HepG2 (cell line): ENCODE measurements around the gene FAM90A1.
"Not testable (repeated sequence)": the region's sequence is repeated elsewhere in the genome, so short reads cannot be mapped to it uniquely, and the experiment has no call there.

Experiments
- GABPA ChIP-seq, 2 experiments: IDR thresholded peaks; 2 replicates each; pipeline ENCODE4 v1.6.1; 2011 to 2016; ENCODE audit warnings: low read depth in 2 of 2, low read length in 1 of 2, missing biosample characterization in 1 of 2, missing genetic modification characterization in 1 of 2
- STAG1 ChIP-seq: sonication (generic); formaldehyde crosslinking; IDR thresholded peaks from 2 replicates; pipeline ENCODE4 v1.4.0; 2020; ENCODE audit warnings: missing genetic modification reagents
- ZNF24 ChIP-seq: fragments of 450-650 bp; IDR thresholded peaks from 2 replicates; pipeline ENCODE4 v1.6.1; 2017; ENCODE audit warnings: antibody characterized with exemption, mild to moderate bottlenecking
- ZNF598 ChIP-seq: sonication (generic); formaldehyde crosslinking; IDR thresholded peaks from 2 replicates; pipeline ENCODE4 v1.5.1; 2020; ENCODE audit warnings: mild to moderate bottlenecking, missing genetic modification reagents, borderline replicate concordance

DNA sequence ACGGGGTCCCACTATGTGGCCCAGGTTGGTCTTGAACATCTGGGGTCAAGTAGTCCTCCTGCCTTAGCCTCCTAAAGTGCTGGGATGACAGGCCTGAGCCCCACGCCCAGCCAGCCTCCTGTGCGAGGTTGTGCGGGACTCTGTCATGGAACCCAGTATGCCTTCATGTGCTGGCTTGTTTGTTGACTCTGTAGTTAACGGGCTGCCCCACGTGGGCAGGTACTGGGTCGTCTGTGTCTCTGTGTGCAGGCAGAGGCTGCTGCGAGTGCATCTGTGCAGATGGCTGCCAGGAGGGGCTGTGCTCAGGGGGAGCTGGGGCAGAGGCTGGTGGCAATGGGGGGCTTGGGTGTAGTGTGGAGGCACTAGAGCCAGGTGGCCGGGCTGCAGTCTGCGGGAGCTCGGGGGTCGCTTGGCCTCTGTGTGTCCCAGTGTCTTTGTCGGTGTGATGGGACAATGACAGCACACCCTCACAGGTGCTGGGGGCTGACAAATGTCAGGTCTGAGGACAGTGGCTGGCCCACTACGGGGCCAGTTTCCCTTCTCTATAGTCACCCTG, 6.0 kb upstream of the FAM90A1 start:
- not testable (repeated sequence) for TF ChIP-seq STAG1; ZNF24; ZNF598 (CRISPR knock-in tag); GABPA (IDR thresholded peaks at IDR 0.05; ENCODE audit: low read depth, low read length); GABPA (CRISPR knock-in tag; IDR thresholded peaks at IDR 0.05; ENCODE audit: low read depth)
